GM19099 (cell line): ENCODE results near the gene DLG2.

Experiments
- POLR2A ChIP-seq: IDR thresholded peaks from 3 replicates; pipeline ENCODE4 v1.6.1; 2011; ENCODE audit warnings: low read depth; ENCODE audit not compliant: insufficient read length; ENCODE audit errors: extremely low read depth

The DLG2 gene

DNA sequence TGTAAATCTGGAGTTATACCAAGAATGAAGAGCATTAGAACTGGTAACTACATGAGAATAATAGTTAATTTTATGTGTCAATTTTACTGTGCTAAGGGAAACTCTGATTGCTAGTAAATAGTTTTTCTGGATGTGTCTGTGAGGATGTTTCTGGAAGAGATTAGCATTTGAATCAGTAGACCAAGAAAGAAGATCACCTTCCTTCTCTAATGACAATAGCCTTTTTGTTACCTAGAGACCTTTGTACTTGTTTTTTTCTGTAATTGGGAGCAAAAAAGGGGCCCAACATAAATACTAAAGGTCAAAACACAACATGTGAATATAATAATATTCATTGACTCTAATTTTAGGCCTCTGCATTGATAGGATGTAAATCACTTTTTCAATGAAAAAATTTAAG, 100.6 kb downstream of the DLG2 start:
- TF ChIP-seq POLR2A, result no peak

DNA sequence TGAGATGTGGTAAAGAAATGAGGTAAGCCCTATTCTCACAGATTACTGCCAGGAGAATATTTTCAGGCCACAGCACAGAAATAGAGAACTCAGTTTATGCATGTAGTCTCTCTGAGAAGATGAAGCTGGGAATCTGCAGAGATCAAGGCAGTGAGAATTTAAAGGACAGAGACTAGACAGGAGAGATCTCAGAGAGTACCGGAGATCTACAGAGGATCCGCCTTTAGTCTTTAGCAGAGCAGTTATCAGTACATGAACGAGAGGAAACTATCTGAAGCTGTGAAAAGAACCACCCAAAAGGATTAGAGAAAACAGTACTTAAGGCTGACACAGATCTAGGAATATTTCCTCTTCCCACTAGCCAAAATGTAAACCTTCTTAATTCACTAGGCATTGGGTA, 101.5 kb downstream of the DLG2 start:
- no peak for TF ChIP-seq POLR2A

DNA sequence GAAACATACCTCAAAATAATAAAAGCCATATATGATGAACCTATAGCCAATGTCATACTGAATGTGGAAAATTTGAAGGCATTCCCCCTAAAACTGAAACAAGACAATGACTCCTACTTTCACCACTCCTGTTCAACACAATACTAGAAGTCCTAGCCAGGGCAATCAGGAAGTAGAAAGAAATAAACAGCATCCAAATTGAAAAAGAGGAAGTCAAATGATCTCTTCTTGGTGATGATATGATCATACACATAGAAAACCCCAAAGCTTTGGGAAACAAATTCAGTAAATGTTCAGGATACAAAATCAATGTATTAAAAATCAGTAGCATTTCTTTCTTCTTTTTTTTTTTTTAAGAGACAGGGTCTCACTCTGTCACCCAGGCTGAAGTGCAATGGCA, 109.9 kb downstream of the DLG2 start:
- TF ChIP-seq POLR2A, result no peak

DNA sequence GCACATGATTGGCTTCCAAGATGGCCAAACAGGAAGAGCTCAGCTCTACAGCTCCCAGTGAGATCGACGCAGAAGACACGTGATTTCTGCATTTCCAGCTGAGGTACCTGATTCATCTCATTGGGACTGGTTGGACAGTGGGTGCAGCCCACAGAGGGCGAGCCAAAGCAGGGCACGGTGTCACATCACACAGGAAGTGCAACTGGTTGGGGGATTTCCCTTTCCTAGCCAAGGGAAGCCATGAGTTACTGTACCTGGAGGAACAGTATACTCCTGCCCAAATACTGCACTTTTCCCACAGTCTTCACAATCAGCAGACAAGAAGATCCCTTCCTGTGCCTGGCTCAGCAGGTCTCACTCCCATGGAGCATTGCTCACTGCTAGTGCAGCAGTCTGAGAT, 131.2 kb downstream of the DLG2 start:
- no peak for TF ChIP-seq POLR2A

DNA sequence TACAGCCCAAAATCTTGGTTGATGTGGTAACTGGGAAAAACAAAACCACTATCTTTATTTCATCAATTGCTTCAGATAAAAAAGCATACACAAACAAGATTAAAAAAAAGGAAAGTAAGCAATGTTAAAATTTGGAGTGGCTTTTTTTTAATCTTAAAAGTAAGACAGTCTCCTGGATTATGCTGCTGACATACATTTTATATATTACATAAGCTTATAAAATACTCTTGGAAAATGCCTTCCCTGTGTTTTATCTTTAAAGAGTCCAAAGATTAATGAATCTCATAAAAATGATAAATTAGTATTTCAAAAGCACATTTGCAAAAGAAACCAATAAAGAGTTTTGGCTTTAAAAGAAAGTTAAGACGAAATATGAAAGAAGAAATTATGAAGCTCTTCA, 132.7 kb downstream of the DLG2 start:
- TF ChIP-seq POLR2A, result no peak

DNA sequence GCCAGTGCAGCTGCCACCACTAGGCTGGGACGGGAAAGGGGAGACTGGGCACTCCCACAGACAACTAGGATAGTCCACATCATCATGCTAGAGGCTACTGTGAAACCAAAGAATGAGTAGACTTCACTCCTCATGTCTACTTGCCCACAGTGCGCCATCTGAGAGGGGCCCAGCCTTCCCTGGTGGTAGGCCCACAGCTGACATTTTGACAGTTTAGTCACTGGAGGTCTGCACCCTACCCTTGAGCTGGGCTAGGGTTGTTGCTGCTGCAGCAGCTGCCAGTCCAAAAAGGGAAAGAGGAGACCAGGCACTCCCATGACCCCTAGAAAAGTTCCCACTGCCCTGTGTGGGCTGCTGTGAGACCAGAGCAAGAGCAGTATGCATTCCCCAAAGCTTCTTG, 141.2 kb downstream of the DLG2 start:
- no peak for TF ChIP-seq POLR2A

DNA sequence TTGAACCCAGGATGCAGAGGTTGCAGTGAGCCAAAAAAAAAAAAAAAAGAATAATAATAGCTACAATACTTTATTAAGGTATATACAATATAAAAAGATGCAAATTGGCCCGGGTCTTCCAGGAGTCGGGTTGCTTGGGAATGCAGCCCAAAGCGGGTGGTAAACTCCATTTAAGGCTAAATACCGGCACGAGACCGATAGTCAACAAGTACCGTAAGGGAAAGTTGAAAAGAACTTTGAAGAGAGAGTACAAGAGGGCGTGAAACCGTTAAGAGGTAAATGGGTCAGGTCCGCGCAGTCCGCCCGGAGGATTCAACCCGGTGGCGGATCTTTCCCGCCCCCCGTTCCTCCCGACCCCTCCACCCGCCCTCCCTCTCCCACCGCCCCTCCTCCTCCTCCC, 143.3 kb downstream of the DLG2 start:
- no peak for TF ChIP-seq POLR2A

DNA sequence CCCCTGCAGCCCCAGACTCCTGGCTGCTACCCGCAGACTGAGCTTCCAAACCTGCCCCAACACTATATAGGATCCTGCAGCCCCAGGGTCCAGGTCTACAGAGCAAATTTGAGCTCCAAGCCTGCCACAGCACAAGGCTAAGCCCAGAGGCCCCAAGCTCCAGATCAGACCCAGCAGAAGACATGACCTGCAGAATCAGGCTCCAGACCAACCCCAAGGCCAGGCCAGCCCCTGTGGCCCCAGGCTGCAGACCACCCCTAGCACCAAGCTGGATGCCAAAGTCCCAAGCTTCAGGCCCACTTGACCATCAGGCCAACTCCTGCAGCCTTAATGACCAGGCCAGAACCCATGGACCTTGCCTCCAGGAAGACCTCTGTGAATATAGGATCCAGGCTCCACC, 145.3 kb downstream of the DLG2 start:
- TF ChIP-seq POLR2A, result no peak

DNA sequence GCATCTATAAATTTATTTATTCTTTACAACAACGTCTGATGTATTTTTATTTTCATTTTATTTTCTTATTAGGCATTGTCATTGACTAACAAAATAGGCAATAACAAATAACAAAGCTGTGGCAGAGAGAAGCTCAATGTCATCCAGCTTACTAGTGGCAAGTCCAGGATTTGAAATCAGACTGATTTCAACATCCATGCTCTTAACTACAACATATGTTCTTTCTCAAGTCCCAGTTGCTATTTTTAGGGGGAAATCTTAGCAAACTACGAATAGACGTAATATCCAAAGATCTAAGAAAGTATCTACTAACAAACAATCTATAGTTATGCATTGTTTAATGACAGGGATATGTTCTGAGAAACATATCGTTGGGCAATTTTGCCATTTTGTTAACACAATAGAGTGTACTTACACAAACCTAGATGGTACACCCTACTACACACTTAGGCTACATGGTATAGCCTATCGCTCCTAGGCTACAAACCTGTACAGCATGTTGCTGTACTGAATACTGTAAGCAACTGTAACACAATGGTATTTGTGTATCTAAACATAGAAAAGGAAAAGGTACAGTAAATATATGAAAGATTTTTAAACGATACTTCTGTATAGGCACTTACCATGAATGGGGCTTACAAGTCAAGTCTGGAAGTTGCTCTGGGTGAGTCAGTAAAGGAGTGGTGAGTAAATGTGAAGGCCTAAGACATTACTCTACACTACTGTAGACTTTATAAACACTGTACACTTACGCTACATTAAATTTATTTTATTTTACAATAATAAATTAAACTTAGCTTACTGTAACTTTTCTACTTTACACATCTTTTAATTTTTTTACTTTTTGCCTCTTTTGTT, 151.3 kb downstream of the DLG2 start:
- no peak for TF ChIP-seq POLR2A

DNA sequence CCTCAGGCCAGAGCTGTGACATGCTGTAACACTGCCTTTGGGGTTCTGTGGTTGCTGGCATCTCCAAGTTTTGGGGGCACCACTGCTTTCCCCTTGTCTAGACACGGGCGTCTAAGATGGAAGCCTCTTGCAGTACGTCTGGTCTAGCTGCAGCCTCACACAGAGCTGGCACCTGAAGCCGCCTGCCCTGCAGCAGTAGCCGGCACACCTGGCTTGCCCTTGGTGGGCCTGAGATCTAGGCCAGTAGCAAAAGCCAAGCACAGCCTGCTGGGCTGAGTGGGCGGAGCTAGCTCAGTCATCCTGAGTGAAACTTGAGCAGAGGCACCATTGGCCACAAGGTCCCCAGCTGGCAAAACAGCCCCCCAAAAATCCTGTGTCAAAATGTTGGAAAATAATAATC, 154.2 kb downstream of the DLG2 start:
- no peak for TF ChIP-seq POLR2A

DNA sequence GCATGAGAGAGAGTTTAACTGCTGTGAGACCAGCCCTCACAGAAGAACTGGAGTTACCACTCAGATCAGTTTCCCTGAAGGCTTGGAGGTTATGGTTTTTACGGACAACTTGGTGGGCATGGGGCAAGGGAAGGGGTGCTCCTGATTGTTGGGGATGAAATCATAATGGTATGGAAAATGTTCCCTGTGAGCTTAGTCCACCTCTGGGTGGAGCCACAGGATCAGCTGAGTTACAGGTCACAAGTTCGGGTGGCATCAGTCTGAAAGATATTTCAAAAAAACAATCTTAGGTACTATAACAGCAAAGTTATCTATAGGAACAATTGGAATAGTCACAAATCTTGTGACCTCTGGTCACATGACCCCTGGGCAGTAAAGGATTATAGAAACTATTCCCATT, 162.9 kb downstream of the DLG2 start:
- TF ChIP-seq POLR2A, result no peak

DNA sequence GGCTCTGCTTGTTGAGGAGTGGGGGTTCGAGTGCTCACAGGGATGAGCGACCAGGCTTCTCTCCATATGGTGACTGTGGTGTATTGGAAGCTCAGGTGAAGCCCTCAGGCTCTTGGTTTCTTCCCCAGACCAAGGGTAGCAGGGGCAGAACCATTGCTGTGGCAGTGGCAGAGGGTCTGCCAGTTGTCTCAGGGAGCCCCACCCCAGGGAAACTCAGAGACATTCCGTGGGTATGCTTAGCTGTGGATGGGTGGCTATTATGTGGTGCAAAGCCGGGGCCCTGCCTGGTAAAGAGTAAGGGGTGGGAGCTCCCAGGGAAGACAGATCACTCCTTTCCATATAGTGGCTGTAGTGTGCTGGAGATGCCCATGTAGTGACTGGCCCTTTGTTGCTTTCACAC, 167.8 kb downstream of the DLG2 start:
- TF ChIP-seq POLR2A, result no peak

DNA sequence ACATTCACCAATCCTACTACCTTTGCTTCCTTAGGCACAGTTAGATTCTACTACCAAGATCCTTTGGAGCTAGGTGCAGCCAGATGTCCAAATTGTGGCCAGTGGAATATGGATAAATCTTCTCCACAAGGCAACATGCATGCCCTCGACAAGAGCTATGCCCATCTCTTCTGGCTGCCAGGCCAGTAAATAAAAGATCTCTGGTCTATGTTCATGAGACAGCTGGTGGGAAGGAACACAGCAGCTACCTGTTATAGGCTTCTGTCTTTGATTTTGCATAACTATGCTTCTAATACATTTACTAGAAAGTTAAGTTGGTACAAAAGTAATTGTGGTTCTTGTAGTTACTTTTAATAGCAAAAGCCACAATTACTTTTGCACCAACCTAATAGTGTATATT, 182.7 kb downstream of the DLG2 start:
- no peak for TF ChIP-seq POLR2A

DNA sequence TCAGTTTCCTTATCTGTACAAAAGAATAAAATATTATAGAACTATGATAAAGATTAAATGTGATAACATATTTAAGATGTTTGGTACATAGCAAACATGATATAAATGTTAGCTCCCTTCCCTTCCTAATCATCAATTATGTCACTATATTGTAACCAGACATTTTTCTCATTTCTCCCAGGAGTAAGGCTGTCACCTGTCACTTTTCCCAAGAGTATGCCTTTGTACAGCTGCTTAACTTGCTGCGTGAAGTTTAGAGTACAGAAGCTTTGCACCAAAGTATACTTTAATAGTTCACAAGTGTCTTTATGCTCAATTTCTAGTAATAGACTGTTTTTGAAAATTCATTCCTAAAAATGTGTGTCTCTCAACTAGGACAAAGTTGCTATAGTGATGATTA, 186.9 kb downstream of the DLG2 start:
- no peak for TF ChIP-seq POLR2A

DNA sequence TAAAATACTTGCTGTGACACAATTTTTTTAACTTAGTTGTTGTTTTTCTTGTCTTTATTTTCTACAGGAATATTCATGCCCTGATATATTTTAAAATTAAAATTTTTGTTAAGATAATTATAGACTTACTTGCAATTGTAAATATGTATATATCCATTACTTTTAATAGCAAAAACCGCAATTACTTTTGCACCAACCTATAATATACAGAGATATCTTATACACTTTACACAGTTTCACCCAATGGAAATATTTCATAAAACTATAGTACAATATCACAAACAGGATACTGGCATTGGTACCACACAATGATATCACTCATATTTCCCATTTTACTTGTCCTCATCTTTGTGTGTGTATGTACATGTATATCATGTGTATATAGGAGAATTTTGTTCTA, 188.8 kb downstream of the DLG2 start:
- TF ChIP-seq POLR2A, result no peak

DNA sequence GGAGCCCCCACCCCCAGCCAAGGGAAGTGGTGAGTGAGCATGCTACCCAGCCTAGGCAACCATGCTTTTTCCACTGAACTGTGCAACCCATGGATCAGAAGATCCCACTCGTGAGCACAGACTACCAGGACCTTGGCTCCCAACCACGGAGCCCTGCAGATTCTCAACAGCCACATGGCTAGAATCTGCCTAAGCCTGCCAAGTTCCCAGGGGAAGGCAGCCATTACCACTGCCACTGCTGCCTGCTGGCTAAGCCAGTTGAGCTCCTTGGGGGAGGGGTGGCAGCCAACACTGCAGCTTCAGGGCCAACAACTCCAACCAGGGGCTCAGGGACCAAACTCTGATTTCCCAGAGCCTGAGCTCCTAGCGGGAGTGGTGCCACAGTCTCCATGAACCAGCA, 195.8 kb downstream of the DLG2 start:
- no peak for TF ChIP-seq POLR2A

DNA sequence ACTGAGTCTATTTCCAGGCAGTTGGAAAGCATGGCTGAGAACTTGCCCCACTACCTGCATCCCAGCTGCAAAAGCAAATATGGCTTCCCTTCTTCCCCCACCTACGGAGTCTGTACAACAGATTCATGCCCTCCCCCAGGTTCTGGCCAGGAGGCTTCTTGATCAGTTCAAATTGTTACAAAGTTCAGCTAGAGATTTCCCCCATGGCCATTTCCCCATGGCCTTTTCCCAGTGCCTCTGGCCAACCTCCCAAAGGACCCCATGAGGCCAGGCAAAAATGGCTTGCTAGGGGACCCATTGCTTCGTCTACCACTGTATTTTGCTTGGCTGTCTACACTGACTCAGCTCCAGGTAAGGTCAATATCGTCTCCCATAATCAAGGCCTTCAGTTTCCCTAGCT, 203.3 kb downstream of the DLG2 start:
- TF ChIP-seq POLR2A, result no peak
